H9 (cell line): Measurements from ENCODE around the gene CERS1. TPM values are rescaled to one million over a fixed set of nuclear protein-coding genes. Genes with fewer than 3 reads are reported as not detected.

Experiments
- DNase-seq: peaks from one replicate; pipeline ENCODE4 v3.0.0-alpha.2; 2017
- H2AFZ ChIP-seq: one replicate; pipeline ENCODE4 v1.6.1; 2013; ENCODE audit warnings: mild to moderate bottlenecking, low read length, control low read depth, moderate library complexity
- H2AK5ac ChIP-seq: 2 replicates; pipeline ENCODE4 v1.6.1; 2013; ENCODE audit warnings: low read length, control low read depth, mixed read lengths; ENCODE audit not compliant: insufficient read length
- H2BK120ac ChIP-seq: one replicate; pipeline ENCODE4 v1.6.1; 2013; ENCODE audit warnings: low read depth, mild to moderate bottlenecking, low read length, control low read depth, inconsistent platforms; ENCODE audit not compliant: poor library complexity, severe bottlenecking
- H2BK12ac ChIP-seq: 2 replicates; pipeline ENCODE4 v1.6.1; 2013; ENCODE audit warnings: low read length, control low read depth, mixed read lengths, low read depth; ENCODE audit not compliant: insufficient read length
- H2BK15ac ChIP-seq: 2 replicates; pipeline ENCODE4 v1.6.1; 2013; ENCODE audit warnings: low read depth, low read length, control low read depth
- H2BK20ac ChIP-seq: one replicate; pipeline ENCODE4 v1.6.1; 2013; ENCODE audit warnings: low read depth, mild to moderate bottlenecking, low read length, control low read depth, inconsistent platforms; ENCODE audit not compliant: poor library complexity, severe bottlenecking
- H2BK5ac ChIP-seq: 2 replicates; pipeline ENCODE4 v1.6.1; 2013; ENCODE audit warnings: low read length, control low read depth, mixed read lengths; ENCODE audit not compliant: insufficient read length
- H3K14ac ChIP-seq: 2 replicates; pipeline ENCODE4 v1.6.1; 2013; ENCODE audit warnings: low read length, control low read depth; ENCODE audit not compliant: insufficient read depth
- H3K18ac ChIP-seq: 2 replicates; pipeline ENCODE4 v1.6.1; 2013; ENCODE audit warnings: low read depth, mild to moderate bottlenecking, mixed read lengths, low read length, control low read depth; ENCODE audit not compliant: insufficient read length
- H3K23ac ChIP-seq: 2 replicates; pipeline ENCODE4 v1.6.1; 2013; ENCODE audit warnings: low read length, control low read depth, mixed read lengths, low read depth; ENCODE audit not compliant: insufficient read length
- H3K23me2 ChIP-seq: 2 replicates; pipeline ENCODE4 v1.6.1; 2013; ENCODE audit warnings: low read depth, mild to moderate bottlenecking, mixed read lengths, low read length, control low read depth; ENCODE audit not compliant: insufficient read length, poor library complexity, severe bottlenecking
- H3K27ac ChIP-seq: 2 replicates; pipeline ENCODE4 v1.5.1; 2013; ENCODE audit warnings: low read length, control low read depth, mixed read lengths, low read depth; ENCODE audit not compliant: insufficient read length
- H3K27me3 ChIP-seq: 2 replicates; pipeline ENCODE4 v1.6.1; 2013; ENCODE audit warnings: low read length, control low read depth, inconsistent platforms; ENCODE audit not compliant: insufficient read depth
- H3K4ac ChIP-seq: 2 replicates; pipeline ENCODE4 v1.6.1; 2013; ENCODE audit warnings: low read depth, mild to moderate bottlenecking, control low read depth, inconsistent platforms, low read length, moderate library complexity
- H3K4me1 ChIP-seq: 2 replicates; pipeline ENCODE4 v1.6.1; 2013; ENCODE audit warnings: low read length, control low read depth, inconsistent platforms; ENCODE audit not compliant: insufficient read depth
- H3K4me2 ChIP-seq: 2 replicates; pipeline ENCODE4 v1.6.1; 2013; ENCODE audit warnings: low read length, control low read depth, mixed read lengths; ENCODE audit not compliant: insufficient read length, insufficient read depth
- H3K56ac ChIP-seq: 2 replicates; pipeline ENCODE4 v1.6.1; 2013; ENCODE audit warnings: low read depth, mild to moderate bottlenecking, mixed read lengths, low read length, control low read depth; ENCODE audit not compliant: insufficient read length
- H3K79me1 ChIP-seq: 2 replicates; pipeline ENCODE4 v1.6.1; 2013; ENCODE audit warnings: low read depth, mild to moderate bottlenecking, moderate library complexity, low read length, control low read depth, inconsistent platforms; ENCODE audit not compliant: insufficient read depth, poor library complexity, severe bottlenecking
- H3K79me2 ChIP-seq: 2 replicates; pipeline ENCODE4 v1.6.1; 2013; ENCODE audit warnings: low read length, control low read depth, inconsistent platforms; ENCODE audit not compliant: insufficient read depth
- H3K9ac ChIP-seq: 2 replicates; pipeline ENCODE4 v1.6.1; 2013; ENCODE audit warnings: low read length, control low read depth, mixed read lengths; ENCODE audit not compliant: insufficient read length; ENCODE audit errors: extremely low read depth
- H3K9me3 ChIP-seq: one replicate; pipeline ENCODE4 v1.6.1; 2013; ENCODE audit warnings: low read depth, low read length, inconsistent platforms; ENCODE audit not compliant: control insufficient read depth
- H3T11ph ChIP-seq: one replicate; pipeline ENCODE4 v1.6.1; 2013; ENCODE audit warnings: mild to moderate bottlenecking, low read length, control low read depth, inconsistent platforms
- H4K20me1 ChIP-seq: one replicate; pipeline ENCODE4 v1.6.1; 2013; ENCODE audit not compliant: control insufficient read depth, insufficient read length, insufficient read depth
- H4K5ac ChIP-seq: 2 replicates; pipeline ENCODE4 v1.6.1; 2013; ENCODE audit warnings: low read depth, mild to moderate bottlenecking, mixed read lengths, low read length, control low read depth; ENCODE audit not compliant: insufficient read length
- H4K8ac ChIP-seq: replicated peaks from 2 replicates; pipeline ENCODE4 v1.6.1; 2013; ENCODE audit warnings: low read length, control low read depth, mixed read lengths, low read depth; ENCODE audit not compliant: insufficient read length
- H4K91ac ChIP-seq: 2 replicates; pipeline ENCODE4 v1.6.1; 2013; ENCODE audit warnings: low read depth, mild to moderate bottlenecking, moderate library complexity, mixed read lengths, low read length, control low read depth; ENCODE audit not compliant: insufficient read length
- H3K27ac Mint-ChIP-seq, 3 experiments: 2 replicates in 2 of 3; 3 replicates in 1 of 3; pipeline ENCODE4 v1.8.0; 2020 to 2021; ENCODE audit warnings: mixed read lengths in 3 of 3, mild to moderate bottlenecking in 1 of 3, moderate library complexity in 1 of 3
- H3K27me3 Mint-ChIP-seq: 2 replicates; pipeline ENCODE4 v1.8.0; 2021; ENCODE audit warnings: low read depth, mild to moderate bottlenecking, moderate library complexity, mixed read lengths
- H3K36me3 Mint-ChIP-seq, 3 experiments: 2 replicates in 2 of 3; 3 replicates in 1 of 3; pipeline ENCODE4 v1.8.0; 2020 to 2021; ENCODE audit warnings: low read depth in 3 of 3, mixed read lengths in 3 of 3; ENCODE audit not compliant: insufficient read depth in 1 of 3
- H3K4me1 Mint-ChIP-seq, 2 experiments: 2 replicates each; pipeline ENCODE4 v1.8.0; 2020; ENCODE audit warnings: mixed read lengths in 2 of 2
- H3K4me3 Mint-ChIP-seq, 2 experiments: 2 replicates in 1 of 2; 3 replicates in 1 of 2; pipeline ENCODE4 v1.8.0; 2020 to 2021; ENCODE audit warnings: mild to moderate bottlenecking in 2 of 2, mixed read lengths in 2 of 2, moderate library complexity in 1 of 2
- H3K9me3 Mint-ChIP-seq, 2 experiments: 2 replicates in 1 of 2; 3 replicates in 1 of 2; pipeline ENCODE4 v1.8.0; 2020; ENCODE audit warnings: mild to moderate bottlenecking in 2 of 2, mixed read lengths in 2 of 2, moderate library complexity in 1 of 2
- CTCF ChIP-seq: fragments of 200-600 bp; sonication (generic); conservative IDR thresholded peaks from 3 replicates; pipeline ENCODE4 v1.8.0; 2021; ENCODE audit warnings: antibody characterized with exemption, mild to moderate bottlenecking
- WGBS: extraction: QIAGEN DNeasy Blood & Tissue Kit; methylation state at CpG from one replicate; pipeline ENCODE4 v1.1.7; 2013; ENCODE audit warnings: missing lambda C conversion rate, low lambda C conversion rate, mixed read lengths; ENCODE audit not compliant: insufficient read length; ENCODE audit errors: extremely low coverage; 5-methylcytosine and 5-hydroxymethylcytosine counted together
- total RNA-seq: library from RNA; stranded (reverse); gene quantifications from 2 replicates; pipeline ENCODE4 v1.2.1, GENCODE V29; 2021

CERS1 gene
- total RNA-seq, 1 experiment from 2014 or later = 19.3 TPM

GRCh38 chr19:18840288-18841267, 55.4 kb downstream of the CERS1 start:
- no peak overlapping the region for H3K4me2 ChIP-seq
- no peak overlapping the region for H4K91ac ChIP-seq
- H2AFZ ChIP-seq = no peak overlapping the region
- H3K23me2 ChIP-seq = no peaks in the 10 kb centered on the region
- no peak overlapping the region for H2AK5ac ChIP-seq
- no peaks in the 10 kb centered on the region; the same call in 1 of the 2 replicates for H3K4me1 ChIP-seq
- peaks cover 39% of the 10 kb centered on the region; the same call in 1 of the 2 replicates for H3K79me2 ChIP-seq
- TF ChIP-seq CTCF = no peak
- H3K9me3 ChIP-seq = no peaks in the 10 kb centered on the region
- Mint-ChIP-seq H3K9me3 (no peaks in the 10 kb centered on the region), H3K27me3 (no peaks in the 10 kb centered on the region), H3K4me3 (no peak overlapping the region; a peak in 1 of 5 replicates), H3K36me3 (peaks cover 12 to 30% (median 19%) of the 10 kb centered on the region in 3 experiments), H3K4me1 (peaks cover 39 to 43% of the 10 kb centered on the region in 2 experiments), H3K27ac (peak overlapping the region in 2 of 3 experiments; percentile 62 to 86; a peak in 3 of 7 replicates)
- no peak overlapping the region for H3K18ac ChIP-seq
- H3T11ph ChIP-seq = no peak overlapping the region
- no peak overlapping the region for H3K9ac ChIP-seq
- peaks cover 2% of the 10 kb centered on the region for H4K20me1 ChIP-seq
- no peak overlapping the region for H4K5ac ChIP-seq
- H3K23ac ChIP-seq = no peak overlapping the region
- no peak overlapping the region for H4K8ac ChIP-seq
- H2BK5ac ChIP-seq = no peak overlapping the region
- H2BK15ac ChIP-seq = no peak overlapping the region
- H3K14ac ChIP-seq = no peak overlapping the region
- WGBS = no CpG with 5 or more reads among the region's 26 CpGs
- no peak overlapping the region for H3K27ac ChIP-seq
- H2BK12ac ChIP-seq = no peak overlapping the region
- no peaks in the 10 kb centered on the region for H3K27me3 ChIP-seq
- H2BK20ac ChIP-seq = no peak overlapping the region
- H3K4ac ChIP-seq = no peak overlapping the region
- H3K56ac ChIP-seq = no peak overlapping the region
- no peak overlapping the region for H2BK120ac ChIP-seq
- no peaks in the 10 kb centered on the region for H3K79me1 ChIP-seq
- DNase-seq = no peak
